ENCODE results near the gene NKD1. TPM values are rescaled to one million over a fixed set of nuclear protein-coding genes. Genes with fewer than 3 reads are reported as not detected.

NKD1 gene
- total and polyA plus RNA-seq, 2 donors from 2014 or later = 1.1 to 9.9 TPM

DNA sequence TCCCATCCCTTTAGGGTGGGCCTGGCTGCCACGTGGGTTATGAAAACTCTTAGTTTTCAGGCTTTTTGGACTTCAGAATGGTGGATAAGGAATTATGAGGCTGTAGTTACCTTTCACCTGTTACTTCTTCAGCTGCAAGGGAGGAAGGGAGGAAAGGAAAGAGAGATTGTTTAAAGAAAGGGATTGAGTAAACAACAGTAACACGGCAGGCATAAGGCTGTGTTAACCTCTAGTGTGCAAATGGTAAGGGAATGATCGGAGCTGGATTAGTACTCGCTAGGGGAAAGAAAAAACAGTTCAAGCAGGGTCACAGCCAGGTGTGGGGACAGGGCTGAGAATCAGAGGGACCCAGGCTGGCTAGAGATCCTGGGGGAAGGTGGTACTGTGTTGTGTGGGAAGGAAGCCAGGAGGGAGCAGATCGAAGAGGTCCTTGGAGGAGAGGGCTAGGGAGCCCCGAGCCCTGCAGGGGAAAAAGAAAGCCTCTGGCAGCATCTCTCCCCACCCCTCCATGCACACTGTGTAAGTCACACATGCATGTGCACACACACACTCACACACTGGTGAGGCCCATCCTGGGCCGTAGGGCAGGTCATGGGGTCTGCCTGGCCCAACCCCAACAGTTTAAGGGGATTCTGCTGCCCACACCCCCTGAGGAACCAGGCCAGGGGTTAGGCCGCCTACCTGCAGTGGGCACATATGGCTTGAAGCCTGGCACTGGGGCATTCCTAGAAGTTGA is 83.2 kb downstream of the NKD1 start:
- TF ChIP-seq, protein P1, sequence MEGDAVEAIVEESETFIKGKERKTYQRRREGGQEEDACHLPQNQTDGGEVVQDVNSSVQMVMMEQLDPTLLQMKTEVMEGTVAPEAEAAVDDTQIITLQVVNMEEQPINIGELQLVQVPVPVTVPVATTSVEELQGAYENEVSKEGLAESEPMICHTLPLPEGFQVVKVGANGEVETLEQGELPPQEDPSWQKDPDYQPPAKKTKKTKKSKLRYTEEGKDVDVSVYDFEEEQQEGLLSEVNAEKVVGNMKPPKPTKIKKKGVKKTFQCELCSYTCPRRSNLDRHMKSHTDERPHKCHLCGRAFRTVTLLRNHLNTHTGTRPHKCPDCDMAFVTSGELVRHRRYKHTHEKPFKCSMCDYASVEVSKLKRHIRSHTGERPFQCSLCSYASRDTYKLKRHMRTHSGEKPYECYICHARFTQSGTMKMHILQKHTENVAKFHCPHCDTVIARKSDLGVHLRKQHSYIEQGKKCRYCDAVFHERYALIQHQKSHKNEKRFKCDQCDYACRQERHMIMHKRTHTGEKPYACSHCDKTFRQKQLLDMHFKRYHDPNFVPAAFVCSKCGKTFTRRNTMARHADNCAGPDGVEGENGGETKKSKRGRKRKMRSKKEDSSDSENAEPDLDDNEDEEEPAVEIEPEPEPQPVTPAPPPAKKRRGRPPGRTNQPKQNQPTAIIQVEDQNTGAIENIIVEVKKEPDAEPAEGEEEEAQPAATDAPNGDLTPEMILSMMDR (IDR thresholded peaks at IDR 0.05; ENCODE audit: borderline replicate concordance, extremely low read depth, insufficient read depth) = no peak
- H3K9ac ChIP-seq (ENCODE audit: low read length in 3 of 3) = no peak overlapping the region
- H3K4me3 ChIP-seq (ENCODE audit: low read length in 3 of 3) = no peak overlapping the region
- no peaks in the 10 kb centered on the region for H3K9me3 ChIP-seq (ENCODE audit: control insufficient read depth in 2 of 3, insufficient read depth in 1 of 3, low read length in 3 of 3)
- H3K36me3 ChIP-seq (ENCODE audit: control insufficient read depth in 2 of 3, insufficient read depth in 3 of 3, low read length in 3 of 3) = no peaks in the 10 kb centered on the region
- DNase-seq = no peak
- H3K27ac ChIP-seq (ENCODE audit: low read depth in 2 of 2, low read length in 2 of 2) = no peak overlapping the region
- H3K4me1 ChIP-seq (ENCODE audit: control insufficient read depth in 2 of 3, insufficient read depth in 2 of 3, low read depth in 1 of 3, low read length in 3 of 3) = peaks cover 0 to 2% (median 0%) of the 10 kb centered on the region in 3 donors
- no peak for FAIRE-seq
- intact Hi-C loops (cut with DNase I) = no loop called here
- H3K27me3 ChIP-seq (ENCODE audit: control insufficient read depth, insufficient read depth, low read length) = no peaks in the 10 kb centered on the region

DNA sequence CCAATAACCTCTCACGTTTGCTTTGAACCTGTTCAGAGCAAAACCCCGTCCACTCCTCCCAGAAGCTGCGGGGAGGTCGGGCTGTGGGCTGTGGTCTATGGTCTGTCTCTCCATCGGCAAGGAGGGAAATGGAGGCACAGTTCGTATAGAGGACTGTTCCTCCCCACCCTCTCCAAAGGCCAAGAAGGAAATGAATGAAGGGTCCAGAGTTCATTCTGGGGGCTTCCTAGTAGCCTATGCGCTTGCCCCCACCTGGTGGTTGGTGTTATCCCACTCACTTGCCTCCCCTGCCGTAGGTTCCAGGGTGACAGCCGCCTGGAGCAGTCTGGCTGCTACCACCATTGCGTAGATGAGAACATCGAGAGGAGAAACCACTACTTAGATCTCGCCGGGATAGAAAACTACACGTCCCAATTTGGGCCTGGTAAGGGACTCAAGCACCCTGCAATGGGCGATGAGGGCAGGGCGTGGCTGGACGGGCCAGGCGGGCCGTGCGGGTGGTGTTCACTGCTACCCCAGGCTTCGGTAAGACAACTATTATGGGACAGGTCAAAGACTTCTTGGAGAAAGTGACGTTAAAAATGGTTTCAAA is 83.9 kb downstream of the NKD1 start:
- TF ChIP-seq, protein P1 (IDR thresholded peaks at IDR 0.05; ENCODE audit: borderline replicate concordance, extremely low read depth, insufficient read depth) = no peak
- no peak for FAIRE-seq
- no peaks in the 10 kb centered on the region for H3K27me3 ChIP-seq (ENCODE audit: control insufficient read depth, insufficient read depth, low read length)
- no peak overlapping the region for H3K4me3 ChIP-seq (ENCODE audit: low read length in 3 of 3)
- no peak for DNase-seq
- H3K4me1 ChIP-seq (ENCODE audit: control insufficient read depth in 2 of 3, insufficient read depth in 2 of 3, low read depth in 1 of 3, low read length in 3 of 3) = peaks cover 0 to 2% (median 0%) of the 10 kb centered on the region in 3 donors
- intact Hi-C loops (cut with DNase I) = no loop called here
- no peaks in the 10 kb centered on the region for H3K9me3 ChIP-seq (ENCODE audit: control insufficient read depth in 2 of 3, insufficient read depth in 1 of 3, low read length in 3 of 3)
- no peak overlapping the region for H3K27ac ChIP-seq (ENCODE audit: low read depth in 2 of 2, low read length in 2 of 2)
- no peaks in the 10 kb centered on the region for H3K36me3 ChIP-seq (ENCODE audit: control insufficient read depth in 2 of 3, insufficient read depth in 3 of 3, low read length in 3 of 3)
- no peak overlapping the region for H3K9ac ChIP-seq (ENCODE audit: low read length in 3 of 3)

DNA sequence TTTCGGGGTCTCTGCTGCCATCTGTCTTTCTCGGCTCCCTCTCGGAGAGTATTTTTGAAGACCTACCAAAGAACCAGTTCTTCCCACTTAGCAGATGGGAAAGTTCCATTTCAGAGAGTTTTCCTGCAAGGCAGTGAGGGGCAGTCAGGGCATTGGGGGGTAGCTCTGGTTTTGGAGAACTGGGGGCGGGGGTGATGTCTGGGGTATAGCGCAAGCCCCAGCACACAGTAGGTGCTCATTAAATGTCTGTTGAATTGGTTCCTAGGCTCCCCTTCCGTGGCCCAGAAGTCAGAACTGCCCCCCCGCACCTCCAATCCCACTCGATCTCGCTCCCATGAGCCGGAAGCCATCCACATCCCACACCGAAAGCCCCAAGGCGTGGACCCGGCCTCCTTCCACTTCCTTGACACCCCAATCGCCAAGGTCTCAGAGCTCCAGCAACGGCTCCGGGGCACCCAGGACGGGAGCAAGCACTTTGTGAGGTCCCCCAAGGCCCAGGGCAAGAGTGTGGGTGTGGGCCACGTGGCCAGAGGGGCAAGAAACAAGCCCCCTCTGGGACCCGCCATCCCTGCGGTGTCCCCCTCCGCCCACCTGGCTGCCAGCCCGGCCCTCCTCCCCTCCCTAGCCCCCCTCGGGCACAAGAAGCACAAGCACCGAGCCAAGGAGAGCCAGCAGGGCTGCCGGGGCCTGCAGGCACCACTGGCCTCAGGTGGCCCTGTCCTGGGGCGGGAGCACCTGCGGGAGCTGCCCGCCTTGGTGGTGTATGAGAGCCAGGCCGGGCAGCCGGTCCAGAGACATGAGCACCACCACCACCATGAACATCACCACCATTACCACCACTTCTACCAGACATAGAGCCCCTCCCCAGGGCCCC is 85.0 kb downstream of the NKD1 start:
- FAIRE-seq (no peak), DNase-seq (no peak)
- no peaks in the 10 kb centered on the region for H3K4me1 ChIP-seq (ENCODE audit: control insufficient read depth in 2 of 3, insufficient read depth in 2 of 3, low read depth in 1 of 3, low read length in 3 of 3)
- intact Hi-C loops (cut with DNase I) = no loop called here
- H3K27me3 ChIP-seq (ENCODE audit: control insufficient read depth, insufficient read depth, low read length) = no peaks in the 10 kb centered on the region
- TF ChIP-seq, protein P1 (IDR thresholded peaks at IDR 0.05; ENCODE audit: borderline replicate concordance, extremely low read depth, insufficient read depth) = no peak
- H3K36me3 ChIP-seq (ENCODE audit: control insufficient read depth in 2 of 3, insufficient read depth in 3 of 3, low read length in 3 of 3) = no peaks in the 10 kb centered on the region
- no peak overlapping the region for H3K9ac ChIP-seq (ENCODE audit: low read length in 3 of 3)
- no peaks in the 10 kb centered on the region for H3K9me3 ChIP-seq (ENCODE audit: control insufficient read depth in 2 of 3, insufficient read depth in 1 of 3, low read length in 3 of 3)
- no peak overlapping the region for H3K4me3 ChIP-seq (ENCODE audit: low read length in 3 of 3)
- no peak overlapping the region for H3K27ac ChIP-seq (ENCODE audit: low read depth in 2 of 2, low read length in 2 of 2)

Data from kidney (tissue), 14 donors.